WTC11 (cell line): ENCODE data around the gene LAIR2. TPM values are rescaled to one million over a fixed set of nuclear protein-coding genes. Genes with fewer than 3 reads are reported as not detected.
"Not testable (repeated sequence)": the region's sequence is repeated elsewhere in the genome, so short reads cannot be mapped to it uniquely, and the experiment has no call there.

Experiments
- ATAC-seq: fragments of 200-7000 bp; cut with Tn5 transposase; 2 replicates; pipeline ENCODE4 v1.10.0; 2021; ENCODE audit warnings: mild to moderate bottlenecking, moderate library complexity
- CTCF ChIA-PET: fragments of 300-600 bp; sonication (Branson Sonifier 250); formaldehyde crosslinking; loops from one replicate; lab custom pipeline; 2021; ENCODE audit warnings: antibody characterized with exemption; lab: Charles Lee
- POLR2A ChIA-PET: fragments of 350-600 bp; sonication (Branson Sonifier 250); formaldehyde crosslinking; loops from one replicate; lab custom pipeline; 2021; ENCODE audit warnings: antibody characterized with exemption; lab: Charles Lee
- DNase-seq: peaks from one replicate; pipeline ENCODE4 v3.0.0; 2021; ENCODE audit warnings: low spot score
- H3K27ac Mint-ChIP-seq: 2 replicates; pipeline ENCODE4 v1.8.0; 2021; ENCODE audit warnings: mixed read lengths
- H3K27me3 Mint-ChIP-seq: 2 replicates; pipeline ENCODE4 v1.8.0; 2021; ENCODE audit warnings: low read depth, mild to moderate bottlenecking, moderate library complexity, mixed read lengths
- H3K36me3 Mint-ChIP-seq: 2 replicates; pipeline ENCODE4 v1.8.0; 2021; ENCODE audit warnings: mixed read lengths
- H3K4me1 Mint-ChIP-seq: 2 replicates; pipeline ENCODE4 v1.8.0; 2022; ENCODE audit warnings: mixed read lengths
- H3K4me3 Mint-ChIP-seq: 2 replicates; pipeline ENCODE4 v1.8.0; 2021; ENCODE audit warnings: mild to moderate bottlenecking, moderate library complexity, mixed read lengths
- H3K9me3 Mint-ChIP-seq: 2 replicates; pipeline ENCODE4 v1.8.0; 2021; ENCODE audit warnings: mixed read lengths
- ATF2 ChIP-seq: sonication (generic); formaldehyde crosslinking; IDR thresholded peaks from 2 replicates; pipeline ENCODE4 v1.8.1; 2022; ENCODE audit warnings: low read depth, missing genetic modification reagents, borderline replicate concordance
- CREB1 ChIP-seq: sonication (generic); formaldehyde crosslinking; IDR thresholded peaks from 2 replicates; pipeline ENCODE4 v1.8.0; 2023; ENCODE audit warnings: mild to moderate bottlenecking, missing genetic modification reagents
- CREM ChIP-seq: sonication (generic); formaldehyde crosslinking; IDR thresholded peaks from 2 replicates; pipeline ENCODE4 v1.8.1; 2022; ENCODE audit warnings: mild to moderate bottlenecking, missing genetic modification reagents, moderate library complexity
- EMX1 ChIP-seq: fragments of 250-450 bp; sonication (Bioruptor Pico); IDR thresholded peaks from 2 replicates; pipeline ENCODE4 v1.8.0; 2021; ENCODE audit warnings: mild to moderate bottlenecking
- ESRRA ChIP-seq: sonication (generic); formaldehyde crosslinking; IDR thresholded peaks from 2 replicates; pipeline ENCODE4 v1.8.1; 2022; ENCODE audit warnings: mild to moderate bottlenecking, missing genetic modification reagents, borderline replicate concordance
- ETV6 ChIP-seq: sonication (generic); formaldehyde crosslinking; IDR thresholded peaks from 2 replicates; pipeline ENCODE4 v1.8.1; 2022; ENCODE audit warnings: mild to moderate bottlenecking, missing genetic modification reagents
- FOXP1 ChIP-seq: sonication (generic); formaldehyde crosslinking; IDR thresholded peaks from 2 replicates; pipeline ENCODE4 v1.8.0; 2022; ENCODE audit warnings: missing genetic modification reagents, mild to moderate bottlenecking, moderate library complexity, borderline replicate concordance
- JAZF1 ChIP-seq: fragments of 250-450 bp; sonication (Bioruptor Pico); IDR thresholded peaks from 2 replicates; pipeline ENCODE4 v1.9.0; 2021; ENCODE audit warnings: moderate library complexity, mild to moderate bottlenecking, inconsistent platforms
- JUN ChIP-seq: sonication (generic); formaldehyde crosslinking; IDR thresholded peaks from 2 replicates; pipeline ENCODE4 v1.8.0; 2023; ENCODE audit warnings: mild to moderate bottlenecking, missing genetic modification reagents
- MAX ChIP-seq: sonication (generic); formaldehyde crosslinking; IDR thresholded peaks from 2 replicates; pipeline ENCODE4 v1.8.0; 2022; ENCODE audit warnings: mild to moderate bottlenecking, missing genetic modification reagents
- MXD4 ChIP-seq: fragments of 250-450 bp; sonication (Bioruptor Pico); IDR thresholded peaks from 2 replicates; pipeline ENCODE4 v1.8.0; 2021; ENCODE audit warnings: mild to moderate bottlenecking, moderate library complexity, borderline replicate concordance
- MYBL2 ChIP-seq: sonication (generic); formaldehyde crosslinking; IDR thresholded peaks from 2 replicates; pipeline ENCODE4 v1.8.1; 2023; ENCODE audit warnings: mild to moderate bottlenecking, moderate library complexity, missing genetic modification reagents
- NFYB ChIP-seq: sonication (generic); formaldehyde crosslinking; conservative IDR thresholded peaks from 2 replicates; pipeline ENCODE4 v1.8.0; 2022; ENCODE audit warnings: low read depth, missing genetic modification reagents
- NR3C1 ChIP-seq: sonication (generic); formaldehyde crosslinking; conservative IDR thresholded peaks from 2 replicates; pipeline ENCODE4 v1.8.1; 2023; ENCODE audit warnings: low read depth, mild to moderate bottlenecking, missing genetic modification reagents
- OVOL2 ChIP-seq: fragments of 250-450 bp; sonication (Bioruptor Pico); IDR thresholded peaks from 2 replicates; pipeline ENCODE4 v1.9.0; 2021; ENCODE audit warnings: mild to moderate bottlenecking, borderline replicate concordance
- PRRX2 ChIP-seq: fragments of 250-450 bp; sonication (Bioruptor Pico); IDR thresholded peaks from 2 replicates; pipeline ENCODE4 v1.8.0; 2021; ENCODE audit warnings: mild to moderate bottlenecking
- RORB ChIP-seq: fragments of 250-450 bp; sonication (Bioruptor Pico); IDR thresholded peaks from 2 replicates; pipeline ENCODE4 v1.9.0; 2021; ENCODE audit warnings: mild to moderate bottlenecking
- SMAD4 ChIP-seq: sonication (generic); formaldehyde crosslinking; IDR thresholded peaks from 2 replicates; pipeline ENCODE4 v1.8.0; 2022; ENCODE audit warnings: mild to moderate bottlenecking, missing genetic modification reagents
- TCF7 ChIP-seq: sonication (generic); formaldehyde crosslinking; IDR thresholded peaks from 2 replicates; pipeline ENCODE4 v1.8.0; 2022; ENCODE audit warnings: mild to moderate bottlenecking, low read depth, missing genetic modification reagents, moderate library complexity
- TEAD4 ChIP-seq: sonication (generic); formaldehyde crosslinking; IDR thresholded peaks from 2 replicates; pipeline ENCODE4 v1.8.0; 2022; ENCODE audit warnings: mild to moderate bottlenecking, missing genetic modification reagents
- ZNF138 ChIP-seq: sonication (generic); formaldehyde crosslinking; conservative IDR thresholded peaks from 2 replicates; pipeline ENCODE4 v1.8.1; 2022; ENCODE audit warnings: mild to moderate bottlenecking, moderate library complexity, missing genetic modification reagents
- total RNA-seq: library from RNA; stranded (reverse); gene quantifications from 3 replicates; pipeline ENCODE4 v1.2.3, GENCODE V29; 2021
- TF ChIP-seq, protein P1 (sequence below): sonication (generic); formaldehyde crosslinking; IDR thresholded peaks from 2 replicates; pipeline ENCODE4 v1.8.0; 2023; ENCODE audit warnings: missing genetic modification reagents, mild to moderate bottlenecking, borderline replicate concordance

LAIR2 gene
- total RNA-seq, 1 experiment from 2014 or later: not detected

DNA sequence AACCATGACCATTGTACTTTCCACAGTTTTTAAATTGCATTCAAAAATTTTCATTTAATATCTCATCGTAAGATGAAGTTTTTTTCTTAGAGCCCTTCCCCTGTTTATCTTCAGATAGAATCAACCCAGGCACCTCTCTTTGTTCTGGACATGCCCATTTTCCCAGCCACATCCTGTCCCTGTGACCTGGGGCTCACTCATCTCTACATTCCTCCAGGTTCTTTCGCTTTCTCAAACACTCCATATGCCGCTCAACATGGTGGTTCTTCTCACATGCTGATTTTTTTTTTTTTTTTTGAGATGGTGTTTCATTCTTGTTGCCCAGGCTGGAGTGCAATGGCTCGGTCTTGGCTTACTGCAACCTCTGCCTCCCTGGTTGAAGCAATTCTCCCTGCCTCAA lies 2.9 kb downstream of the LAIR2 start:
- H3K27me3 Mint-ChIP-seq, DNase-seq, H3K4me3 Mint-ChIP-seq, ATAC-seq, H3K27ac Mint-ChIP-seq, H3K4me1 Mint-ChIP-seq, POLR2A ChIA-PET: not testable (repeated sequence)
- CTCF ChIA-PET: interaction anchor here (0.9 kb wide), 1 partner anchor 24 kb away, joined by 5 read pairs; no protein-coding TSS in a partner anchor
- Mint-ChIP-seq H3K9me3 (peaks cover 45% of the 10 kb centered on the region), H3K36me3 (peaks cover 17% of the 10 kb centered on the region)

GRCh38 chr19:54506079-54506478 lies 3.4 kb downstream of the LAIR2 start:
- H3K36me3 Mint-ChIP-seq: peaks cover 14% of the 10 kb centered on the region
- POLR2A ChIA-PET: no interaction called here
- DNase-seq: no peak
- H3K27me3 Mint-ChIP-seq: peaks cover 6% of the 10 kb centered on the region
- H3K27ac Mint-ChIP-seq: no peak overlapping the region
- peaks cover 40% of the 10 kb centered on the region for H3K9me3 Mint-ChIP-seq
- H3K4me1 Mint-ChIP-seq: no peaks in the 10 kb centered on the region
- no peak for ATAC-seq
- no peak overlapping the region for H3K4me3 Mint-ChIP-seq
- CTCF ChIA-PET: interaction anchor here (0.9 kb wide), 1 partner anchor 25 kb away, joined by 5 read pairs; no protein-coding TSS in a partner anchor
- no peak for TF ChIP-seq ESRRA (CRISPR knock-in tag)
- no peak for TF ChIP-seq MXD4 (CRISPR knock-in tag)
- no peak for TF ChIP-seq SMAD4
- no peak for TF ChIP-seq NR3C1 (CRISPR knock-in tag)
- TF ChIP-seq CREB1: no peak
- no peak for TF ChIP-seq MYBL2 (CRISPR knock-in tag)
- TF ChIP-seq FOXP1: no peak
- TF ChIP-seq, protein P1, sequence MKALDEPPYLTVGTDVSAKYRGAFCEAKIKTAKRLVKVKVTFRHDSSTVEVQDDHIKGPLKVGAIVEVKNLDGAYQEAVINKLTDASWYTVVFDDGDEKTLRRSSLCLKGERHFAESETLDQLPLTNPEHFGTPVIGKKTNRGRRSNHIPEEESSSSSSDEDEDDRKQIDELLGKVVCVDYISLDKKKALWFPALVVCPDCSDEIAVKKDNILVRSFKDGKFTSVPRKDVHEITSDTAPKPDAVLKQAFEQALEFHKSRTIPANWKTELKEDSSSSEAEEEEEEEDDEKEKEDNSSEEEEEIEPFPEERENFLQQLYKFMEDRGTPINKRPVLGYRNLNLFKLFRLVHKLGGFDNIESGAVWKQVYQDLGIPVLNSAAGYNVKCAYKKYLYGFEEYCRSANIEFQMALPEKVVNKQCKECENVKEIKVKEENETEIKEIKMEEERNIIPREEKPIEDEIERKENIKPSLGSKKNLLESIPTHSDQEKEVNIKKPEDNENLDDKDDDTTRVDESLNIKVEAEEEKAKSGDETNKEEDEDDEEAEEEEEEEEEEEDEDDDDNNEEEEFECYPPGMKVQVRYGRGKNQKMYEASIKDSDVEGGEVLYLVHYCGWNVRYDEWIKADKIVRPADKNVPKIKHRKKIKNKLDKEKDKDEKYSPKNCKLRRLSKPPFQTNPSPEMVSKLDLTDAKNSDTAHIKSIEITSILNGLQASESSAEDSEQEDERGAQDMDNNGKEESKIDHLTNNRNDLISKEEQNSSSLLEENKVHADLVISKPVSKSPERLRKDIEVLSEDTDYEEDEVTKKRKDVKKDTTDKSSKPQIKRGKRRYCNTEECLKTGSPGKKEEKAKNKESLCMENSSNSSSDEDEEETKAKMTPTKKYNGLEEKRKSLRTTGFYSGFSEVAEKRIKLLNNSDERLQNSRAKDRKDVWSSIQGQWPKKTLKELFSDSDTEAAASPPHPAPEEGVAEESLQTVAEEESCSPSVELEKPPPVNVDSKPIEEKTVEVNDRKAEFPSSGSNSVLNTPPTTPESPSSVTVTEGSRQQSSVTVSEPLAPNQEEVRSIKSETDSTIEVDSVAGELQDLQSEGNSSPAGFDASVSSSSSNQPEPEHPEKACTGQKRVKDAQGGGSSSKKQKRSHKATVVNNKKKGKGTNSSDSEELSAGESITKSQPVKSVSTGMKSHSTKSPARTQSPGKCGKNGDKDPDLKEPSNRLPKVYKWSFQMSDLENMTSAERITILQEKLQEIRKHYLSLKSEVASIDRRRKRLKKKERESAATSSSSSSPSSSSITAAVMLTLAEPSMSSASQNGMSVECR (CRISPR knock-in tag): no peak
- no peak for TF ChIP-seq ETV6

DNA sequence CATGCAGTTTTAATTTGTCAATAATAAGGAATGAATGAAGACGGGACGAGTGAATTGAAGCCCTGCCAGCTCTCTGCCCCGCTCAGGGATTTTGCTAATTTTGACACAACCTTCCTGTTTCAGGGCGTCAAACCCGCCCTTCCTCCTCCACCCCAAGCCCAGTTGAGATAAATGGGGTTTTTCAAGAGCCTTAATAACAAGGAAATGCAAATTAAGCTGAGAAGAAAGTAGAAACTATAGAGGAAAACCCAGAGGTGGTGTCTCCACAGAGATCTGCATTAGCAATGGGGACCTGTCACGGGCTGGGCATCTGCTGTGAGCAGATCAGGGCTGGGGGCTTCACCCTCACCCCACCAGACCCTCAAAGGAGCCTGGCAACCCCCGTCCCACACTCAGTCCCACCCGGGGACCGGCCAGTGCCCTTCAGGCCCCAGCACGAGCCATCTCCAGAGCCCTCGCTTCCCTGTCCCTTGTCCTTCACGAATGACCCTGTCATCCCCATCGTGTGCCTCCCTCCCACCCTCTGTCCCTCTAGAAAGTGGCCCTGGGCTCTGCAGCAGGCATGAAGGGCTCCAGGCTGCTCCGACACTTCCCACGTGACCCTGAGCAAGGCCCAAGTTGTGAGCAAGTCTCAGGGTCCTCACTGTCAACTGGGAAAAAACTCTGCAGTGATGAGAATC lies 4.5 kb downstream of the LAIR2 start:
- H3K4me3 Mint-ChIP-seq, H3K27ac Mint-ChIP-seq, ATAC-seq, DNase-seq, CTCF ChIA-PET, H3K4me1 Mint-ChIP-seq, H3K27me3 Mint-ChIP-seq, POLR2A ChIA-PET: not testable (repeated sequence)
- H3K9me3 Mint-ChIP-seq: peaks cover 39% of the 10 kb centered on the region
- H3K36me3 Mint-ChIP-seq: peaks cover 13% of the 10 kb centered on the region

- ChIA-PET CTCF (interaction anchor here (0.8 kb wide), 1 partner anchor 26 kb away, joined by 3 read pairs; no protein-coding TSS in a partner anchor), POLR2A (no interaction called here)
- H3K4me1 Mint-ChIP-seq: no peaks in the 10 kb centered on the region
- H3K4me3 Mint-ChIP-seq: no peak overlapping the region
- H3K27ac Mint-ChIP-seq: no peak overlapping the region
- DNase-seq: no peak
- peaks cover 6% of the 10 kb centered on the region for H3K27me3 Mint-ChIP-seq
- ATAC-seq: no peak
- H3K36me3 Mint-ChIP-seq: peaks cover 14% of the 10 kb centered on the region
- H3K9me3 Mint-ChIP-seq: peaks cover 40% of the 10 kb centered on the region
- no peak for TF ChIP-seq MAX (CRISPR knock-in tag)
- TF ChIP-seq OVOL2 (CRISPR knock-in tag): no peak
- TF ChIP-seq JUN (CRISPR knock-in tag): no peak
- TF ChIP-seq RORB: no peak
- TF ChIP-seq PRRX2 (CRISPR knock-in tag): no peak
- TF ChIP-seq NFYB (CRISPR knock-in tag): no peak
- no peak for TF ChIP-seq EMX1
- TF ChIP-seq CREM (CRISPR knock-in tag): no peak
- TF ChIP-seq TEAD4 (CRISPR knock-in tag): no peak
- no peak for TF ChIP-seq ZNF138 (CRISPR knock-in tag)
- TF ChIP-seq TCF7 (CRISPR knock-in tag): no peak
- no peak for TF ChIP-seq JAZF1 (CRISPR knock-in tag)
- TF ChIP-seq ATF2: no peak
Measured at GRCh38 chr19:54507824-54508223, 5.2 kb downstream of the LAIR2 start.
